Endothelial cell of umbilical vein (primary cell): ENCODE measurements around the gene ERBB4.

Source experiments
- CTCF ChIP-seq, 2 donors: IDR thresholded peaks; 1 replicate in 1 of 2; 2 replicates in 1 of 2; pipeline ENCODE4 v1.5.1; 2011; ENCODE audit warnings: low read length in 2 of 2, mild to moderate bottlenecking in 2 of 2, moderate library complexity in 2 of 2, control low read depth in 1 of 2, inconsistent platforms in 1 of 2, low read depth in 1 of 2; ENCODE audit not compliant: insufficient read depth in 1 of 2; ENCODE audit errors: extremely low read depth in 1 of 2
- EZH2 ChIP-seq: IDR thresholded peaks from 2 replicates; pipeline ENCODE4 v1.6.1; 2012; ENCODE audit warnings: borderline replicate concordance, low read depth, mild to moderate bottlenecking, moderate library complexity, low read length, inconsistent platforms; ENCODE audit not compliant: severe bottlenecking
- FOS ChIP-seq: IDR thresholded peaks from 2 replicates; pipeline ENCODE4 v1.6.1; 2011; ENCODE audit warnings: mild to moderate bottlenecking, low read length, moderate library complexity, borderline replicate concordance; ENCODE audit not compliant: insufficient read depth
- GATA2 ChIP-seq: IDR thresholded peaks from 2 replicates; pipeline ENCODE4 v1.7.0; 2011; ENCODE audit warnings: low read depth, mild to moderate bottlenecking, moderate library complexity, mixed read lengths, low read length; ENCODE audit not compliant: insufficient read length, insufficient read depth
- MAX ChIP-seq: IDR thresholded peaks from 2 replicates; pipeline ENCODE4 v1.6.1; 2011; ENCODE audit not compliant: insufficient read depth, insufficient read length
- MYC ChIP-seq: IDR thresholded peaks from one replicate; pipeline ENCODE4 v1.6.1; 2011; ENCODE audit warnings: mild to moderate bottlenecking, low read depth, low read length
- POLR2A ChIP-seq: IDR thresholded peaks from 2 replicates; pipeline ENCODE4 v1.6.1; 2012; ENCODE audit warnings: low read depth, mild to moderate bottlenecking, control low read depth, low read length
- POLR2AphosphoS5 ChIP-seq: IDR thresholded peaks from 2 replicates; pipeline ENCODE4 v1.6.1; 2012; ENCODE audit warnings: low read depth, mild to moderate bottlenecking, control low read depth, low read length, moderate library complexity; ENCODE audit not compliant: insufficient read depth

GRCh38 chr2:212154477-212154878, 384.1 kb downstream of the ERBB4 start:
- TF ChIP-seq MYC (no peak), CTCF (IDR thresholded peaks at IDR 0.05; ENCODE audit: extremely low read depth in 1 of 2, insufficient read depth in 1 of 2, low read depth in 1 of 2, low read length in 2 of 2) (no peak), POLR2AphosphoS5 (no peak), FOS (no peak), EZH2 (no peak), POLR2A (no peak), MAX (no peak), GATA2 (no peak)
